Suprapubic skin (tissue), 4 donors: ENCODE results near the gene MYORG.

ENCODE experiments used
- EP300 ChIP-seq: sonication (generic); formaldehyde crosslinking; IDR thresholded peaks from one replicate; pipeline ENCODE4 v1.6.1; 2017; ENCODE audit warnings: antibody characterized with exemption
- POLR2A ChIP-seq, 2 donors: fragments of 450-650 bp; IDR thresholded peaks; one replicate each; pipeline ENCODE4 v1.6.1; 2017; ENCODE audit warnings: antibody characterized with exemption in 2 of 2, mild to moderate bottlenecking in 2 of 2, moderate library complexity in 2 of 2
- POLR2AphosphoS5 ChIP-seq, 3 donors: sonication (generic); formaldehyde crosslinking; IDR thresholded peaks; one replicate each; pipeline ENCODE4 v1.6.1; 2017; ENCODE audit warnings: antibody characterized with exemption in 3 of 3
- TF ChIP-seq, protein P1 (sequence below), 2 donors: fragments of 200-600 bp in 1 of 2; fragments of 450-650 bp in 1 of 2; sonication (generic) in 1 of 2; IDR thresholded peaks; one replicate each; pipeline ENCODE4 v1.5.1; 2016 to 2019; ENCODE audit warnings: antibody characterized with exemption in 2 of 2, mild to moderate bottlenecking in 1 of 2, moderate library complexity in 1 of 2

DNA sequence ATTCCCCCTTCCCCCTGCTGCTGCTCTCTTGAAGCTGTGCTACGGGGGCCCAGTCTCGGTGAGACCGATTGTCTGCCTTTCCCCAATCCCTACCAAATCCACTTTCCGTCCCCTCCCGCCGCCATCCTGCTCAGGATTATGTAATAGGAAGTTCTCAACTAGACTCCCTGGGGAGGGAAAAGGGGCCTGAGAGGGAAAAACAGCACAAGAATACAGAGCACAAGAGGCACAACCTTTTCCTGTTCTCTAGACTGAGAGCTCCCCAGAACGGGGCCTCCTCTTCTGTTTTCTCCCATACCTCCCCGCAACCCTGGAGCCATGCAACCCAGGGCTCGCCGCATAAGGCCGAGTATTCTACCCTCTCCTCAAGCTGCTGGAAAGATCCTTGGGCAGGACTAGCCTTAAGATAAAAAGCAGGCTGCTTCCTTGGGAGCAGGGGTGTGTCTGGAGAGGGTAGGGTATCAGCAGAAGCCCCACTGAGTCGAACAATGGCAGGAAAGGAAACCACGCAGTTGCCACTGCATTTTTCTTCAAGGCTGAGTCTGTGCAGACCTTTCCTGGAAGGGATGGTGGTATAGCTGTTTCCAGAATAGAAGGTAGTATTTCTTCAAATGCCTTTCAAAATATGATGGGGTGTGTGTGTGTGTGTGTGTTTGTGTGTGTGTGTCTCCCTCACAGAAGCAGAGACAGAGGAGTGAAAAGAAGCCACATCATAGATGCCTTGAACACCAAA, 12.9 kb downstream of the MYORG start:
- TF ChIP-seq, protein P1, sequence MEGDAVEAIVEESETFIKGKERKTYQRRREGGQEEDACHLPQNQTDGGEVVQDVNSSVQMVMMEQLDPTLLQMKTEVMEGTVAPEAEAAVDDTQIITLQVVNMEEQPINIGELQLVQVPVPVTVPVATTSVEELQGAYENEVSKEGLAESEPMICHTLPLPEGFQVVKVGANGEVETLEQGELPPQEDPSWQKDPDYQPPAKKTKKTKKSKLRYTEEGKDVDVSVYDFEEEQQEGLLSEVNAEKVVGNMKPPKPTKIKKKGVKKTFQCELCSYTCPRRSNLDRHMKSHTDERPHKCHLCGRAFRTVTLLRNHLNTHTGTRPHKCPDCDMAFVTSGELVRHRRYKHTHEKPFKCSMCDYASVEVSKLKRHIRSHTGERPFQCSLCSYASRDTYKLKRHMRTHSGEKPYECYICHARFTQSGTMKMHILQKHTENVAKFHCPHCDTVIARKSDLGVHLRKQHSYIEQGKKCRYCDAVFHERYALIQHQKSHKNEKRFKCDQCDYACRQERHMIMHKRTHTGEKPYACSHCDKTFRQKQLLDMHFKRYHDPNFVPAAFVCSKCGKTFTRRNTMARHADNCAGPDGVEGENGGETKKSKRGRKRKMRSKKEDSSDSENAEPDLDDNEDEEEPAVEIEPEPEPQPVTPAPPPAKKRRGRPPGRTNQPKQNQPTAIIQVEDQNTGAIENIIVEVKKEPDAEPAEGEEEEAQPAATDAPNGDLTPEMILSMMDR (IDR thresholded peaks at IDR 0.05), result no peak
- no peak for TF ChIP-seq POLR2A (IDR thresholded peaks at IDR 0.05)
- no peak for TF ChIP-seq POLR2AphosphoS5 (IDR thresholded peaks at IDR 0.05)
- TF ChIP-seq EP300, result no peak
